Measurements from ENCODE around the gene RCCD1. TPM values are rescaled to one million over a fixed set of nuclear protein-coding genes. Genes with fewer than 3 reads are reported as not detected.

The RCCD1 gene
- total and polyA plus RNA-seq, 2 donors = 5.0 to 11.0 TPM

GRCh38 chr15:90910441-90911301, 44.0 kb upstream of the RCCD1 start:
- no peak overlapping the region for H3K27ac ChIP-seq (ENCODE audit: low read depth in 1 of 2, low read length in 1 of 2)
- H3K36me3 ChIP-seq (ENCODE audit: control insufficient read depth in 2 of 2, insufficient read depth in 2 of 2, low read length in 1 of 2) = peaks cover 77 to 81% of the 10 kb centered on the region in 2 donors
- peaks cover 0 to 15% of the 10 kb centered on the region in 2 donors for H3K4me1 ChIP-seq (ENCODE audit: control insufficient read depth in 2 of 2, insufficient read depth in 2 of 2, low read length in 2 of 2)
- 96% methylated on average over 24 of the region's 24 CpGs for WGBS
- H3K4me3 ChIP-seq (ENCODE audit: low read length in 2 of 2) = no peak overlapping the region
- DNase-seq (ENCODE audit: low read depth in 6 of 9, low spot score in 9 of 9) = no peak
- no peaks in the 10 kb centered on the region for H3K9me3 ChIP-seq (ENCODE audit: control insufficient read depth in 2 of 2, insufficient read depth in 1 of 2, low read length in 1 of 2)
- H3K27me3 ChIP-seq (ENCODE audit: control insufficient read depth in 2 of 2, insufficient read depth in 1 of 2, low read length in 1 of 2) = no peaks in the 10 kb centered on the region

- H3K4me1 ChIP-seq (ENCODE audit: control insufficient read depth in 2 of 2, insufficient read depth in 2 of 2, low read length in 2 of 2) = peaks cover 3 to 21% of the 10 kb centered on the region in 2 donors
- H3K4me3 ChIP-seq (ENCODE audit: low read length in 2 of 2) = no peak overlapping the region
- no peaks in the 10 kb centered on the region for H3K27me3 ChIP-seq (ENCODE audit: control insufficient read depth in 2 of 2, insufficient read depth in 1 of 2, low read length in 1 of 2)
- H3K36me3 ChIP-seq (ENCODE audit: control insufficient read depth in 2 of 2, insufficient read depth in 2 of 2, low read length in 1 of 2) = peaks cover 77 to 78% of the 10 kb centered on the region in 2 donors
- DNase-seq (ENCODE audit: low read depth in 6 of 9, low spot score in 9 of 9) = no peak
- H3K27ac ChIP-seq (ENCODE audit: low read depth in 1 of 2, low read length in 1 of 2) = no peak overlapping the region
- H3K9me3 ChIP-seq (ENCODE audit: control insufficient read depth in 2 of 2, insufficient read depth in 1 of 2, low read length in 1 of 2) = no peaks in the 10 kb centered on the region
- 95% methylated on average over 19 of the region's 19 CpGs for WGBS
Measured at GRCh38 chr15:90911302-90911623, 43.4 kb upstream of the RCCD1 start.

- 97% methylated on average over 30 of the region's 30 CpGs for WGBS
- no peak overlapping the region for H3K27ac ChIP-seq (ENCODE audit: low read depth in 1 of 2, low read length in 1 of 2)
- H3K36me3 ChIP-seq (ENCODE audit: control insufficient read depth in 2 of 2, insufficient read depth in 2 of 2, low read length in 1 of 2) = peaks cover 74 to 76% of the 10 kb centered on the region in 2 donors
- no peak overlapping the region for H3K4me3 ChIP-seq (ENCODE audit: low read length in 2 of 2)
- no peak for DNase-seq (ENCODE audit: low read depth in 6 of 9, low spot score in 9 of 9)
- H3K27me3 ChIP-seq (ENCODE audit: control insufficient read depth in 2 of 2, insufficient read depth in 1 of 2, low read length in 1 of 2) = no peaks in the 10 kb centered on the region
- H3K9me3 ChIP-seq (ENCODE audit: control insufficient read depth in 2 of 2, insufficient read depth in 1 of 2, low read length in 1 of 2) = no peaks in the 10 kb centered on the region
- peaks cover 3 to 27% of the 10 kb centered on the region in 2 donors for H3K4me1 ChIP-seq (ENCODE audit: control insufficient read depth in 2 of 2, insufficient read depth in 2 of 2, low read length in 2 of 2)
Measured at GRCh38 chr15:90911906-90912769, 42.5 kb upstream of the RCCD1 start.

- WGBS = 96% methylated on average over 7 of the region's 7 CpGs
- DNase-seq (ENCODE audit: low read depth in 6 of 9, low spot score in 9 of 9) = no peak
- H3K4me1 ChIP-seq (ENCODE audit: control insufficient read depth in 2 of 2, insufficient read depth in 2 of 2, low read length in 2 of 2) = peaks cover 3 to 27% of the 10 kb centered on the region in 2 donors
- H3K27ac ChIP-seq (ENCODE audit: low read depth in 1 of 2, low read length in 1 of 2) = no peak overlapping the region
- H3K4me3 ChIP-seq (ENCODE audit: low read length in 2 of 2) = no peak overlapping the region
- peaks cover 74 to 75% of the 10 kb centered on the region in 2 donors for H3K36me3 ChIP-seq (ENCODE audit: control insufficient read depth in 2 of 2, insufficient read depth in 2 of 2, low read length in 1 of 2)
- H3K9me3 ChIP-seq (ENCODE audit: control insufficient read depth in 2 of 2, insufficient read depth in 1 of 2, low read length in 1 of 2) = no peaks in the 10 kb centered on the region
- H3K27me3 ChIP-seq (ENCODE audit: control insufficient read depth in 2 of 2, insufficient read depth in 1 of 2, low read length in 1 of 2) = no peaks in the 10 kb centered on the region
Measured at GRCh38 chr15:90912770-90913075, 42.0 kb upstream of the RCCD1 start.

DNA sequence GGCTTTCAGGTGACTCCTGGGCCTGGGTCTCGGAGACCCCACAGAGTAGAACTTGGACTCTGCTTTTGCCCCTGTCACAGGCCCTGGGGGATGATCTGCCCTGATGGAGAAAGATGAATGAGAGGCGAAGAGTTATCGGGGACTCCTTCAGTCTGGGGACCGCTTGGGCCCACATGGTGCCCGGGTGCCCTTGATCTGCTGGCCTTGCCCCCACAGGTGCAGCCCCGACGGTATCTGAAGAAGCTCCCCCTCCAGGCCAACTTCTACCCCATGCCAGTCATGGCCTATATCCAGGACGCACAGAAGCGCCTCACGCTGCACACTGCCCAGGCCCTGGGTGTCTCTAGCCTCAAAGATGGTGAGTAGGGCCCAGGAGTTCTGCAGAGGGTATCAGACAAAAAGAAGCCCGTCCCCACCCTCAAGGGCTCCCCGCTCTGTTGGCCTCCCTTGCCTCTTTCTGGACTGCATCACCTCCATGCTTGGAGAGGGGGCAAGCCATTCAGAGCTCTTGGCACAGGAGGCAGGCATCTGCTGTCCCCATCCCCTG, 41.2 kb upstream of the RCCD1 start:
- DNase-seq (ENCODE audit: low read depth in 6 of 9, low spot score in 9 of 9) = no peak
- no peak overlapping the region for H3K27ac ChIP-seq (ENCODE audit: low read depth in 1 of 2, low read length in 1 of 2)
- 98% methylated on average over 12 of the region's 12 CpGs for WGBS
- no peak overlapping the region for H3K4me3 ChIP-seq (ENCODE audit: low read length in 2 of 2)
- H3K9me3 ChIP-seq (ENCODE audit: control insufficient read depth in 2 of 2, insufficient read depth in 1 of 2, low read length in 1 of 2) = no peaks in the 10 kb centered on the region
- H3K27me3 ChIP-seq (ENCODE audit: control insufficient read depth in 2 of 2, insufficient read depth in 1 of 2, low read length in 1 of 2) = no peaks in the 10 kb centered on the region
- peaks cover 76 to 78% of the 10 kb centered on the region in 2 donors for H3K36me3 ChIP-seq (ENCODE audit: control insufficient read depth in 2 of 2, insufficient read depth in 2 of 2, low read length in 1 of 2)
- H3K4me1 ChIP-seq (ENCODE audit: control insufficient read depth in 2 of 2, insufficient read depth in 2 of 2, low read length in 2 of 2) = peaks cover 3 to 27% of the 10 kb centered on the region in 2 donors

GRCh38 chr15:90914305-90915080, 40.2 kb upstream of the RCCD1 start:
- peaks cover 3 to 27% of the 10 kb centered on the region in 2 donors for H3K4me1 ChIP-seq (ENCODE audit: control insufficient read depth in 2 of 2, insufficient read depth in 2 of 2, low read length in 2 of 2)
- no peak overlapping the region for H3K27ac ChIP-seq (ENCODE audit: low read depth in 1 of 2, low read length in 1 of 2)
- 96% methylated on average over 22 of the region's 22 CpGs for WGBS
- H3K27me3 ChIP-seq (ENCODE audit: control insufficient read depth in 2 of 2, insufficient read depth in 1 of 2, low read length in 1 of 2) = no peaks in the 10 kb centered on the region
- H3K36me3 ChIP-seq (ENCODE audit: control insufficient read depth in 2 of 2, insufficient read depth in 2 of 2, low read length in 1 of 2) = peaks cover 77 to 84% of the 10 kb centered on the region in 2 donors
- DNase-seq (ENCODE audit: low read depth in 6 of 9, low spot score in 9 of 9) = no peak
- H3K4me3 ChIP-seq (ENCODE audit: low read length in 2 of 2) = no peak overlapping the region
- H3K9me3 ChIP-seq (ENCODE audit: control insufficient read depth in 2 of 2, insufficient read depth in 1 of 2, low read length in 1 of 2) = no peaks in the 10 kb centered on the region

GRCh38 chr15:90915216-90915807, 39.4 kb upstream of the RCCD1 start:
- H3K9me3 ChIP-seq (ENCODE audit: control insufficient read depth in 2 of 2, insufficient read depth in 1 of 2, low read length in 1 of 2) = no peaks in the 10 kb centered on the region
- H3K27ac ChIP-seq (ENCODE audit: low read depth in 1 of 2, low read length in 1 of 2) = no peak overlapping the region
- H3K36me3 ChIP-seq (ENCODE audit: control insufficient read depth in 2 of 2, insufficient read depth in 2 of 2, low read length in 1 of 2) = peaks cover 81 to 85% of the 10 kb centered on the region in 2 donors
- H3K4me3 ChIP-seq (ENCODE audit: low read length in 2 of 2) = no peak overlapping the region
- H3K4me1 ChIP-seq (ENCODE audit: control insufficient read depth in 2 of 2, insufficient read depth in 2 of 2, low read length in 2 of 2) = peaks cover 3 to 27% of the 10 kb centered on the region in 2 donors
- 29% methylated on average over 7 of the region's 7 CpGs for WGBS
- no peaks in the 10 kb centered on the region for H3K27me3 ChIP-seq (ENCODE audit: control insufficient read depth in 2 of 2, insufficient read depth in 1 of 2, low read length in 1 of 2)
- peak in 4 of 9 donors; percentile 48 to 77 (median 55) for DNase-seq (ENCODE audit: low read depth in 6 of 9, low spot score in 9 of 9)

- H3K4me1 ChIP-seq (ENCODE audit: control insufficient read depth in 2 of 2, insufficient read depth in 2 of 2, low read length in 2 of 2) = peaks cover 3 to 27% of the 10 kb centered on the region in 2 donors
- WGBS = 65% methylated on average over 25 of the region's 25 CpGs
- H3K36me3 ChIP-seq (ENCODE audit: control insufficient read depth in 2 of 2, insufficient read depth in 2 of 2, low read length in 1 of 2) = peaks cover 78 to 83% of the 10 kb centered on the region in 2 donors
- H3K9me3 ChIP-seq (ENCODE audit: control insufficient read depth in 2 of 2, insufficient read depth in 1 of 2, low read length in 1 of 2) = no peaks in the 10 kb centered on the region
- H3K27ac ChIP-seq (ENCODE audit: low read depth in 1 of 2, low read length in 1 of 2) = no peak overlapping the region
- peak in 1 of 9 donors; percentile 36 for DNase-seq (ENCODE audit: low read depth in 6 of 9, low spot score in 9 of 9)
- H3K27me3 ChIP-seq (ENCODE audit: control insufficient read depth in 2 of 2, insufficient read depth in 1 of 2, low read length in 1 of 2) = no peaks in the 10 kb centered on the region
- no peak overlapping the region for H3K4me3 ChIP-seq (ENCODE audit: low read length in 2 of 2)
Measured at GRCh38 chr15:90915808-90916440, 38.8 kb upstream of the RCCD1 start.

Data from thymus (tissue), 11 donors.